ENCODE measurements around the gene LPAR3. TPM values are rescaled to one million over a fixed set of nuclear protein-coding genes. Genes with fewer than 3 reads are reported as not detected.

Gene LPAR3
- total RNA-seq, 1 experiment from 2014 or later, result not detected

DNA sequence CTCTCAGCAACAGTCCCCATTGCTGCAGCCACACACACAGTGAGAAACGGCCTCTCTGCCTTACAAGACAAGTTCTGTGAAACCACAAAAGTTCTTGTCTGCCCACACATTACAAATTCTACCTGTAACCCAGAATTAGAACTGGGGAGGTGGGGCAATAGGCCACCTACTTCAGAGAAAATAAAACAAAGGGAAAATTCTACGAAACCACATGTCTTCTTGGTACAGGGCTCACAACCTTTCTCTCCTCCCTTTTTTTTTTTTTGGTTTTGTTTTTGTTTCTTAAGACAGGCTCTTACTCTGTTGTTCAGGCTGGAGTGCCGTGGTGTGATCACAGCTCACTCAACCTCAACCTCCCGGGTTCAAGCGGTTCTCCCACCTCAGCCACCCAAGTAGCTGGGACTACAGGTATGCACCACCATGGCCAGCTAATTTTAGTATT is 30.2 kb downstream of the LPAR3 start:
- no peak overlapping the region for H2AFZ ChIP-seq
- no peaks in the 10 kb centered on the region for H3K9me3 ChIP-seq (ENCODE audit: insufficient read depth, low read depth)
- H3K27me3 ChIP-seq (ENCODE audit: insufficient read depth, low read depth), result no peaks in the 10 kb centered on the region
- ChIA-PET CTCF (no interaction called here), POLR2A (ENCODE audit: unreplicated experiment) (no interaction called here)
- H3F3A ChIP-seq (ENCODE audit: insufficient read depth, low read depth), result no peaks in the 10 kb centered on the region
- no TSS peak for BruUV-seq (replicated peaks)
- H3K4me2 ChIP-seq, result no peak overlapping the region
- DNase-seq, result no peak
- no peaks in the 10 kb centered on the region for H3K79me2 ChIP-seq (ENCODE audit: low read depth)
- no peaks in the 10 kb centered on the region for H3K4me1 ChIP-seq (replicated peaks; ENCODE audit: insufficient read depth)
- H4K20me1 ChIP-seq (ENCODE audit: insufficient read depth), result no peaks in the 10 kb centered on the region
- H3K9me2 ChIP-seq (ENCODE audit: insufficient read depth), result no peaks in the 10 kb centered on the region
- intact Hi-C loops (cut with micrococcal nuclease; ENCODE audit: unreplicated experiment), result no loop called here
- H3K27ac ChIP-seq, result no peak overlapping the region
- TF ChIP-seq, protein P1, sequence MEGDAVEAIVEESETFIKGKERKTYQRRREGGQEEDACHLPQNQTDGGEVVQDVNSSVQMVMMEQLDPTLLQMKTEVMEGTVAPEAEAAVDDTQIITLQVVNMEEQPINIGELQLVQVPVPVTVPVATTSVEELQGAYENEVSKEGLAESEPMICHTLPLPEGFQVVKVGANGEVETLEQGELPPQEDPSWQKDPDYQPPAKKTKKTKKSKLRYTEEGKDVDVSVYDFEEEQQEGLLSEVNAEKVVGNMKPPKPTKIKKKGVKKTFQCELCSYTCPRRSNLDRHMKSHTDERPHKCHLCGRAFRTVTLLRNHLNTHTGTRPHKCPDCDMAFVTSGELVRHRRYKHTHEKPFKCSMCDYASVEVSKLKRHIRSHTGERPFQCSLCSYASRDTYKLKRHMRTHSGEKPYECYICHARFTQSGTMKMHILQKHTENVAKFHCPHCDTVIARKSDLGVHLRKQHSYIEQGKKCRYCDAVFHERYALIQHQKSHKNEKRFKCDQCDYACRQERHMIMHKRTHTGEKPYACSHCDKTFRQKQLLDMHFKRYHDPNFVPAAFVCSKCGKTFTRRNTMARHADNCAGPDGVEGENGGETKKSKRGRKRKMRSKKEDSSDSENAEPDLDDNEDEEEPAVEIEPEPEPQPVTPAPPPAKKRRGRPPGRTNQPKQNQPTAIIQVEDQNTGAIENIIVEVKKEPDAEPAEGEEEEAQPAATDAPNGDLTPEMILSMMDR (conservative IDR thresholded peaks at IDR 0.05), result no peak
- TF ChIP-seq EZH2 (IDR thresholded peaks at IDR 0.05; ENCODE audit: low read depth), result no peak
- H3K4me3 ChIP-seq, result no peak overlapping the region
- H3K36me3 ChIP-seq (ENCODE audit: low read depth), result no peaks in the 10 kb centered on the region

DNA sequence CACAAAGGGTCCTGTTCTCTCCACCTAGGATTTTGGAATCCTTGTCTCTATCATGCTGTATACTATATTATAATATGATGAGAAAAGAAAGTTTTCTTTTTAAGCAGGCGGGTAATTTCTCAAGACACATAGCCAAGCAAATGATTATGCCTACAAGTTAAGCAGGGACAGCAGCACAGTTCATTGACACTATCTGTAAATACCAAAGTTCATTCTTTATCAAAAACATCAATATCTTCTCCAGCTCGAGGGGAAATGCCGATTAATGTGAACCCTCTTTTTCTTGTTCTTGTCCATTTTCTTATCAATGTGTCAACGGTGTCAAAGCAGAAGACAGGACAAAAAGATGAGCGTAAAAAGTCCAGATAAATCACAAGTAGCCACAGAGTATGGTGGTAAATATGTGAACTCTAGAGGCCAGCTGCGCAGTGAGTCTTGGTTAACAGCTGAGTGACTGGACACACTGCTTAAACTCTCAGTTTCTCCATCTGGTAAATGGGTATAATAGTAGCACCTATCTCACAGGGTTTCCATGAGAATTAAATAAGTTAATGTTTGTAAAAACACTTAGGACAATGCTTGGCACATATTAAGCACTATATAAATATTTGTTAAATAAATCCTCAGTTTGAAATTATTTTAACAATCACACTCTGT is 30.9 kb downstream of the LPAR3 start:
- no peaks in the 10 kb centered on the region for H3K9me2 ChIP-seq (ENCODE audit: insufficient read depth)
- no peaks in the 10 kb centered on the region for H3K79me2 ChIP-seq (ENCODE audit: low read depth)
- H3K4me2 ChIP-seq, result no peak overlapping the region
- no peaks in the 10 kb centered on the region for H3F3A ChIP-seq (ENCODE audit: insufficient read depth, low read depth)
- ChIA-PET POLR2A (ENCODE audit: unreplicated experiment) (no interaction called here), CTCF (no interaction called here)
- H2AFZ ChIP-seq, result no peak overlapping the region
- no peaks in the 10 kb centered on the region for H3K4me1 ChIP-seq (replicated peaks; ENCODE audit: insufficient read depth)
- DNase-seq, result no peak
- intact Hi-C loops (cut with micrococcal nuclease; ENCODE audit: unreplicated experiment), result no loop called here
- no peaks in the 10 kb centered on the region for H4K20me1 ChIP-seq (ENCODE audit: insufficient read depth)
- no peaks in the 10 kb centered on the region for H3K9me3 ChIP-seq (ENCODE audit: insufficient read depth, low read depth)
- no peak for TF ChIP-seq EZH2 (IDR thresholded peaks at IDR 0.05; ENCODE audit: low read depth)
- TF ChIP-seq, protein P1 (conservative IDR thresholded peaks at IDR 0.05), result no peak
- no peaks in the 10 kb centered on the region for H3K36me3 ChIP-seq (ENCODE audit: low read depth)
- H3K27me3 ChIP-seq (ENCODE audit: insufficient read depth, low read depth), result no peaks in the 10 kb centered on the region
- H3K4me3 ChIP-seq, result no peak overlapping the region
- no TSS peak for BruUV-seq (replicated peaks)
- no peak overlapping the region for H3K27ac ChIP-seq

DNA sequence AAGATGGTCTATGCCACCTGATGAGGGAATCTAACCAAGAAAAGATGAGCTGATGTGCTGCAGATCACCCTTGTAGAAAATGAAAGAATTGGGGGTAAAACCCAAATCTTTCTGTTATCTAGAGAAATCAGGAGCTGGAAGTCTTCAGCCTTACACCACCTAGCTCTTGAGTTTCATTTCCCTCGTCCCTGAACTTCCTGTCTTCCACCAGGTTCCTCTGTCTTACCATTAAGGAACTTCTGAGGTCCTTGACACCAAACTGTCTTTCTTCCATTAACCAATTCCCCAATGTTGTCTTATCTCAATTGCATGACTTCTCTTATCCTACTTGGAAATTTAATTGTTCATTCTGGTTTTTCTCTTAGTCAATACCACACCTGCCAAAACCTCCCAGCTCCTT is 31.5 kb downstream of the LPAR3 start:
- TF ChIP-seq, protein P1 (conservative IDR thresholded peaks at IDR 0.05), result no peak
- no peak for TF ChIP-seq EZH2 (IDR thresholded peaks at IDR 0.05; ENCODE audit: low read depth)
- no peak overlapping the region for H3K4me3 ChIP-seq
- H3K9me3 ChIP-seq (ENCODE audit: insufficient read depth, low read depth), result no peaks in the 10 kb centered on the region
- H3F3A ChIP-seq (ENCODE audit: insufficient read depth, low read depth), result no peaks in the 10 kb centered on the region
- no peak overlapping the region for H3K27ac ChIP-seq
- H4K20me1 ChIP-seq (ENCODE audit: insufficient read depth), result no peaks in the 10 kb centered on the region
- no peaks in the 10 kb centered on the region for H3K36me3 ChIP-seq (ENCODE audit: low read depth)
- H3K79me2 ChIP-seq (ENCODE audit: low read depth), result no peaks in the 10 kb centered on the region
- CTCF ChIA-PET, result no interaction called here
- intact Hi-C loops (cut with micrococcal nuclease; ENCODE audit: unreplicated experiment), result no loop called here
- no peaks in the 10 kb centered on the region for H3K9me2 ChIP-seq (ENCODE audit: insufficient read depth)
- no peak overlapping the region for H3K4me2 ChIP-seq
- no peak overlapping the region; the same call in 1 of the 2 replicates for H2AFZ ChIP-seq
- BruUV-seq (replicated peaks), result no TSS peak
- H3K27me3 ChIP-seq (ENCODE audit: insufficient read depth, low read depth), result no peaks in the 10 kb centered on the region
- POLR2A ChIA-PET (ENCODE audit: unreplicated experiment), result no interaction called here
- no peaks in the 10 kb centered on the region for H3K4me1 ChIP-seq (replicated peaks; ENCODE audit: insufficient read depth)
- no peak for DNase-seq

Measured in PC-9 (cell line).